ENCODE results near the gene RERG.

DNA sequence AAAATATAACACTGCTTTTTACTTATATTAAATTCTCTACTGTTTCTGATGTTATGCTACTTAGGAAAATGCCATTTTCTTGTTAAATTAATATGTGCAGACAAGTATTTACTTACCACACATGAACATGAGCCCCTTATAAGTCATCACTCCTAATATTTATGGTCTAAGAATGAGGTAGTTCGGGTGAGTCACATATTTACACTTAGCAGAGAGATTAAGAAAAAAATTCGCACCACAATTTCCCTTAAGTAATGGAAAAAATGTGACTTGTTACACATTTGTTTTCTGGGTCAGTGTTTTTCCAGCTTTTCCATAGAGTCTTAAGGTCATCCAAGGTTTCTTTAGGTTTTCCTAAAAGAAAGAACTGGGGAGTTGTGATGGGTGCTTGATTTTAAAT is 68.3 kb downstream of the RERG start:
- TF ChIP-seq, protein P1, sequence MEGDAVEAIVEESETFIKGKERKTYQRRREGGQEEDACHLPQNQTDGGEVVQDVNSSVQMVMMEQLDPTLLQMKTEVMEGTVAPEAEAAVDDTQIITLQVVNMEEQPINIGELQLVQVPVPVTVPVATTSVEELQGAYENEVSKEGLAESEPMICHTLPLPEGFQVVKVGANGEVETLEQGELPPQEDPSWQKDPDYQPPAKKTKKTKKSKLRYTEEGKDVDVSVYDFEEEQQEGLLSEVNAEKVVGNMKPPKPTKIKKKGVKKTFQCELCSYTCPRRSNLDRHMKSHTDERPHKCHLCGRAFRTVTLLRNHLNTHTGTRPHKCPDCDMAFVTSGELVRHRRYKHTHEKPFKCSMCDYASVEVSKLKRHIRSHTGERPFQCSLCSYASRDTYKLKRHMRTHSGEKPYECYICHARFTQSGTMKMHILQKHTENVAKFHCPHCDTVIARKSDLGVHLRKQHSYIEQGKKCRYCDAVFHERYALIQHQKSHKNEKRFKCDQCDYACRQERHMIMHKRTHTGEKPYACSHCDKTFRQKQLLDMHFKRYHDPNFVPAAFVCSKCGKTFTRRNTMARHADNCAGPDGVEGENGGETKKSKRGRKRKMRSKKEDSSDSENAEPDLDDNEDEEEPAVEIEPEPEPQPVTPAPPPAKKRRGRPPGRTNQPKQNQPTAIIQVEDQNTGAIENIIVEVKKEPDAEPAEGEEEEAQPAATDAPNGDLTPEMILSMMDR (IDR thresholded peaks at IDR 0.05) = no peak
- TF ChIP-seq POLR2A (IDR thresholded peaks at IDR 0.05) = no peak
- TF ChIP-seq POLR2AphosphoS5 (IDR thresholded peaks at IDR 0.05) = no peak

Data from prostate gland (tissue), 2 donors.